Ascending aorta (tissue), 2 donors: Measurements from ENCODE around the gene PDE7B. TPM values are rescaled to one million over a fixed set of nuclear protein-coding genes. Genes with fewer than 3 reads are reported as not detected.

Source experiments
- DNase-seq, 2 donors: peaks; one replicate each; pipeline ENCODE4 v3.0.0-alpha.2; 2019; ENCODE audit warnings: low spot score in 2 of 2
- H3K27ac ChIP-seq, 2 donors: fragments of 200-600 bp; sonication (generic); one replicate each; pipeline ENCODE4 v1.5.1; 2016 to 2017; ENCODE audit warnings: mild to moderate bottlenecking in 1 of 2
- H3K27me3 ChIP-seq: fragments of 200-600 bp; sonication (generic); one replicate; pipeline ENCODE4 v1.5.1; 2017
- H3K36me3 ChIP-seq, 2 donors: fragments of 200-600 bp; sonication (generic); one replicate each; pipeline ENCODE4 v1.5.1; 2016
- H3K4me1 ChIP-seq, 2 donors: fragments of 200-600 bp; sonication (generic); one replicate each; pipeline ENCODE4 v1.5.1; 2016 to 2017; ENCODE audit warnings: mild to moderate bottlenecking in 1 of 2
- H3K4me3 ChIP-seq, 2 donors: fragments of 200-600 bp; sonication (generic); one replicate each; pipeline ENCODE4 v1.5.1; 2016 to 2017; ENCODE audit warnings: mild to moderate bottlenecking in 1 of 2
- H3K9me3 ChIP-seq, 2 donors: fragments of 200-600 bp; sonication (generic); one replicate each; pipeline ENCODE4 v1.5.1; 2016
- CTCF ChIP-seq, 3 experiments: fragments of 200-600 bp in 2 of 3; fragments of 450-650 bp in 1 of 3; sonication (generic) in 2 of 3; IDR thresholded peaks; one replicate each; pipeline ENCODE4 v1.5.1; 2016 to 2019; ENCODE audit warnings: antibody characterized with exemption in 3 of 3, mild to moderate bottlenecking in 1 of 3, moderate library complexity in 1 of 3
- intact Hi-C: fragments of 100-400 bp; cut with DNase I; formaldehyde crosslinking; loops from one replicate; pipeline ENCODE4 v1.15.1; 2023
- total RNA-seq: library from RNA; depleted of rRNA; stranded (reverse); fragments of >200 nt; gene quantifications from one replicate; pipeline ENCODE4 v1.1.0, GENCODE V29; 2016

PDE7B gene
- total RNA-seq, 1 donor from 2014 or later, result 6.0 TPM

GRCh38 chr6:135992739-135993138 lies 141.2 kb downstream of the PDE7B start:
- TF ChIP-seq CTCF (IDR thresholded peaks at IDR 0.05), result no peak
- H3K27me3 ChIP-seq, result no peaks in the 10 kb centered on the region
- intact Hi-C loops, result no loop called here
- no peak for DNase-seq
- H3K27ac ChIP-seq, result no peak overlapping the region
- no peaks in the 10 kb centered on the region for H3K36me3 ChIP-seq
- no peaks in the 10 kb centered on the region for H3K9me3 ChIP-seq
- H3K4me1 ChIP-seq, result no peaks in the 10 kb centered on the region
- H3K4me3 ChIP-seq, result no peak overlapping the region

- intact Hi-C loops, result no loop called here
- Histone ChIP-seq H3K4me3 (no peak overlapping the region), H3K4me1 (no peaks in the 10 kb centered on the region), H3K27me3 (no peaks in the 10 kb centered on the region), H3K36me3 (no peaks in the 10 kb centered on the region), H3K27ac (no peak overlapping the region), H3K9me3 (no peaks in the 10 kb centered on the region)
- no peak for DNase-seq
- no peak for TF ChIP-seq CTCF (IDR thresholded peaks at IDR 0.05)
Observed at GRCh38 chr6:135993361-135993760, 141.9 kb downstream of the PDE7B start.

- Histone ChIP-seq H3K27ac (no peak overlapping the region), H3K36me3 (no peaks in the 10 kb centered on the region), H3K9me3 (no peaks in the 10 kb centered on the region), H3K4me1 (no peaks in the 10 kb centered on the region), H3K4me3 (no peak overlapping the region), H3K27me3 (no peaks in the 10 kb centered on the region)
- DNase-seq, result no peak
- intact Hi-C loops, result no loop called here
- no peak for TF ChIP-seq CTCF (IDR thresholded peaks at IDR 0.05)
Observed at GRCh38 chr6:135994857-135995544, 143.5 kb downstream of the PDE7B start.

DNA sequence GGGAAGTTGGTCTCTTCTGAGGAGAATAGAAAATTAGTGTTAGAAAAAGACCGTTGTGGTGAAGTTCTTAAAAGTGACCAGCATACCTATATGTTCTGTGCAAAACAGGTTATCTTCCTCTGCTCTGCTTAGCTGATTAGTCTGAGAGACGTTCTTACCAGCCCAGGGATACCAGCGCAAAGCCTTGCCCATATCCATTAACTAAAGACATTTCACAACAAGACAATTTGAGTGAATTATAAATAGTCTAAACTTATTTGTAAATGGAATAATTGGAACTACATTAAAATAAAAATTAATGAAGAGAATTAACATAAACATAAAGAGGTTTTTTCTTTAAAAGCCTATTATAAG lies 144.0 kb downstream of the PDE7B start:
- Histone ChIP-seq H3K27me3 (no peaks in the 10 kb centered on the region), H3K4me1 (no peaks in the 10 kb centered on the region), H3K36me3 (no peaks in the 10 kb centered on the region), H3K9me3 (no peaks in the 10 kb centered on the region), H3K4me3 (no peak overlapping the region), H3K27ac (no peak overlapping the region)
- no peak for TF ChIP-seq CTCF (IDR thresholded peaks at IDR 0.05)
- DNase-seq, result no peak
- intact Hi-C loops, result no loop called here

DNA sequence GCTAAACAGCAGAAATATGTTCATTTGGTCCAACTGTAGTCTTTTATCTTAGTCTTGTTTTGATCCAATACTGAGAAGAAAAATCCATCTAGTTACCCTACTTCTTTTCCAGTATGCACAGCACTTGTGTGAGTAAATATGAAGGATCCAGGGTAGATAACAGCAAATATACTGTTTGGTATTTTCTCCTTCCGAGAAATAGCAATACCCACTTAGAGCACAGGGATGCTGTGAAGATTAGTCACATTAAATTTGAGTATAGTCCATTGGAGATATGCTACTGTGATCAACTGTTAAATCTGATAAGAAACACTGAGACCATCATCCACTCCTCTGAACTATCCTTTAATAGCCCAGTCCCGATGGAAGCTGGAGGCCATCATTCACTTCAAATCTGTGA lies 145.2 kb downstream of the PDE7B start:
- Histone ChIP-seq H3K27me3 (no peaks in the 10 kb centered on the region), H3K27ac (no peak overlapping the region), H3K4me3 (no peak overlapping the region), H3K4me1 (no peaks in the 10 kb centered on the region), H3K9me3 (no peaks in the 10 kb centered on the region), H3K36me3 (no peaks in the 10 kb centered on the region)
- no peak for DNase-seq
- intact Hi-C loops, result no loop called here
- TF ChIP-seq CTCF (IDR thresholded peaks at IDR 0.05), result no peak

DNA sequence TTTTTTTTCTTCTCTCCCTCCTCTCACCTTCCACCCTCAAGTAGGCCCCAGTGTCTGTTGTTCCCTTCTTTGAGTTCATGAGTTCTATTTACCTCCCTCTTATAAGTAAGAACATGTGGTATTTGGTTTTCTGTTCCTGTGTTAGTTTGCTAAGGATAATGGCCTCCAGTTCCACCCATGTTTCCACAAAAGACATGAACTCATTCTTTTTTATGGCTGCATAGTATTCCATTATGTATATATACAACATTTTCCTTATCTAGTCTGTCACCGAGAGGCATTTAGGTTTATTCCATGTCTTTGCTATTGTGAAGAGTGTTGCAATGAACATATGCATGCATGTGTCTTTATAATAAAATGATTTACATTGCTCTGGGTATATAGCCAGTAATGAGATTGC lies 147.9 kb downstream of the PDE7B start:
- H3K4me1 ChIP-seq, result no peaks in the 10 kb centered on the region
- no peaks in the 10 kb centered on the region for H3K27me3 ChIP-seq
- DNase-seq, result no peak
- TF ChIP-seq CTCF (IDR thresholded peaks at IDR 0.05), result no peak
- no peak overlapping the region for H3K4me3 ChIP-seq
- no peaks in the 10 kb centered on the region for H3K36me3 ChIP-seq
- intact Hi-C loops, result no loop called here
- no peak overlapping the region for H3K27ac ChIP-seq
- no peaks in the 10 kb centered on the region for H3K9me3 ChIP-seq
